Osteoblast (primary cell): ENCODE data around the gene MED9. TPM values are rescaled to one million over a fixed set of nuclear protein-coding genes. Genes with fewer than 3 reads are reported as not detected.

Experiments used
- DNase-seq: peaks from one replicate; pipeline ENCODE4 v3.0.0; 2011; ENCODE audit warnings: low spot score, mixed read lengths; ENCODE audit not compliant: insufficient read length; ENCODE audit errors: missing footprints
- H2AFZ ChIP-seq: 2 replicates; pipeline ENCODE4 v1.6.0; 2011; ENCODE audit warnings: mild to moderate bottlenecking, low read length
- H3K27ac ChIP-seq: 2 replicates; pipeline ENCODE4 v1.5.1; 2011; ENCODE audit warnings: mild to moderate bottlenecking, low read depth, low read length, moderate library complexity
- H3K27me3 ChIP-seq: 2 replicates; pipeline ENCODE4 v1.6.0; 2012; ENCODE audit warnings: mild to moderate bottlenecking, control low read depth, inconsistent platforms, low read length, moderate library complexity; ENCODE audit not compliant: insufficient read depth
- H3K36me3 ChIP-seq: 2 replicates; pipeline ENCODE4 v1.5.1; 2011; ENCODE audit warnings: mild to moderate bottlenecking, low read length, control low read depth, moderate library complexity; ENCODE audit not compliant: insufficient read depth
- H3K4me1 ChIP-seq: 2 replicates; pipeline ENCODE4 v1.5.1; 2011; ENCODE audit warnings: mild to moderate bottlenecking, low read length, control low read depth, moderate library complexity; ENCODE audit not compliant: insufficient read depth
- H3K4me2 ChIP-seq: 2 replicates; pipeline ENCODE4 v1.6.0; 2011; ENCODE audit warnings: mild to moderate bottlenecking, low read length; ENCODE audit not compliant: insufficient read depth
- H3K4me3 ChIP-seq: fragments of 200-600 bp; sonication (generic); 3 replicates; pipeline ENCODE4 v1.5.1; 2012; ENCODE audit warnings: mild to moderate bottlenecking, low read length, inconsistent platforms; ENCODE audit not compliant: insufficient read depth
- H3K79me2 ChIP-seq: 2 replicates; pipeline ENCODE4 v1.6.0; 2012; ENCODE audit warnings: mild to moderate bottlenecking, low read length, control low read depth, inconsistent platforms; ENCODE audit not compliant: insufficient read depth
- H3K9me3 ChIP-seq: 2 replicates; pipeline ENCODE4 v1.5.1; 2011; ENCODE audit warnings: low read depth, low read length, control low read depth
- H4K20me1 ChIP-seq: 2 replicates; pipeline ENCODE4 v1.6.0; 2012; ENCODE audit warnings: mild to moderate bottlenecking, low read length, control low read depth; ENCODE audit not compliant: insufficient read depth
- total RNA-seq: library from RNA; depleted of rRNA; stranded (reverse); fragments of >200 nt; gene quantifications from 2 replicates; pipeline ENCODE4 v1.2.3, GENCODE V29; 2012
- TF ChIP-seq, protein P1 (sequence below): IDR thresholded peaks from 2 replicates; pipeline ENCODE4 v1.5.1; 2011; ENCODE audit warnings: mild to moderate bottlenecking, low read depth, low read length, moderate library complexity; ENCODE audit errors: extremely low read depth

Gene MED9
- total RNA-seq, 1 donor, result 17.0 TPM

DNA sequence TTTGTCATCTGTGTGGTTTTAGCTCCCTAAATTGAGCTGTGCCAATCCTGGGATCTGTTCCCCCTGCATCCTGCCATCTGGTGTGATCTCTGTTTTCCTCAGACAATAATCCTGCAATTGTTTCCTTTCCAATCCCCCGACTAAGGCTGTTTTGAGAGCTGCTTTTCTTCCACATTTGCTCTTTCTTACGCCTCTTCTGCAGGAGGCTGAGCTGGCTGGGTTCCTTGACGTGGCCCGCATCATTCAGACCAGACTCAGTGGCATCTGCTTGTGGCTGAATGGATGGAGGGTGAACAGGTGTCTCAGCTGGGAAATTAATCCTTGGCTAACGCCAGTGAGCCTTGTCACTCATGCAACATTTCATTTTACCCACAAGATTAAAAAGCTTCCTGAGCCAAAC, 9.8 kb upstream of the MED9 start:
- H3K4me2 ChIP-seq, result no peak overlapping the region
- no peak overlapping the region for H3K27ac ChIP-seq
- TF ChIP-seq, protein P1, sequence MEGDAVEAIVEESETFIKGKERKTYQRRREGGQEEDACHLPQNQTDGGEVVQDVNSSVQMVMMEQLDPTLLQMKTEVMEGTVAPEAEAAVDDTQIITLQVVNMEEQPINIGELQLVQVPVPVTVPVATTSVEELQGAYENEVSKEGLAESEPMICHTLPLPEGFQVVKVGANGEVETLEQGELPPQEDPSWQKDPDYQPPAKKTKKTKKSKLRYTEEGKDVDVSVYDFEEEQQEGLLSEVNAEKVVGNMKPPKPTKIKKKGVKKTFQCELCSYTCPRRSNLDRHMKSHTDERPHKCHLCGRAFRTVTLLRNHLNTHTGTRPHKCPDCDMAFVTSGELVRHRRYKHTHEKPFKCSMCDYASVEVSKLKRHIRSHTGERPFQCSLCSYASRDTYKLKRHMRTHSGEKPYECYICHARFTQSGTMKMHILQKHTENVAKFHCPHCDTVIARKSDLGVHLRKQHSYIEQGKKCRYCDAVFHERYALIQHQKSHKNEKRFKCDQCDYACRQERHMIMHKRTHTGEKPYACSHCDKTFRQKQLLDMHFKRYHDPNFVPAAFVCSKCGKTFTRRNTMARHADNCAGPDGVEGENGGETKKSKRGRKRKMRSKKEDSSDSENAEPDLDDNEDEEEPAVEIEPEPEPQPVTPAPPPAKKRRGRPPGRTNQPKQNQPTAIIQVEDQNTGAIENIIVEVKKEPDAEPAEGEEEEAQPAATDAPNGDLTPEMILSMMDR, result no peak
- H3K36me3 ChIP-seq, result no peaks in the 10 kb centered on the region
- H2AFZ ChIP-seq, result no peak overlapping the region
- no peaks in the 10 kb centered on the region for H4K20me1 ChIP-seq
- H3K4me3 ChIP-seq, result no peak overlapping the region
- H3K79me2 ChIP-seq, result no peaks in the 10 kb centered on the region
- H3K27me3 ChIP-seq, result peaks cover 44% of the 10 kb centered on the region
- no peaks in the 10 kb centered on the region for H3K9me3 ChIP-seq
- no peak for DNase-seq
- peaks cover 4% of the 10 kb centered on the region for H3K4me1 ChIP-seq

GRCh38 chr17:17467720-17468119, 9.1 kb upstream of the MED9 start:
- no peak overlapping the region for H2AFZ ChIP-seq
- peaks cover 4% of the 10 kb centered on the region for H3K4me1 ChIP-seq
- H3K79me2 ChIP-seq, result no peaks in the 10 kb centered on the region
- DNase-seq, result no peak
- no peak overlapping the region for H3K27ac ChIP-seq
- TF ChIP-seq, protein P1, result no peak
- H3K27me3 ChIP-seq, result peaks cover 47% of the 10 kb centered on the region
- H3K9me3 ChIP-seq, result no peaks in the 10 kb centered on the region
- no peak overlapping the region for H3K4me3 ChIP-seq
- no peaks in the 10 kb centered on the region for H4K20me1 ChIP-seq
- no peak overlapping the region for H3K4me2 ChIP-seq
- no peaks in the 10 kb centered on the region for H3K36me3 ChIP-seq

DNA sequence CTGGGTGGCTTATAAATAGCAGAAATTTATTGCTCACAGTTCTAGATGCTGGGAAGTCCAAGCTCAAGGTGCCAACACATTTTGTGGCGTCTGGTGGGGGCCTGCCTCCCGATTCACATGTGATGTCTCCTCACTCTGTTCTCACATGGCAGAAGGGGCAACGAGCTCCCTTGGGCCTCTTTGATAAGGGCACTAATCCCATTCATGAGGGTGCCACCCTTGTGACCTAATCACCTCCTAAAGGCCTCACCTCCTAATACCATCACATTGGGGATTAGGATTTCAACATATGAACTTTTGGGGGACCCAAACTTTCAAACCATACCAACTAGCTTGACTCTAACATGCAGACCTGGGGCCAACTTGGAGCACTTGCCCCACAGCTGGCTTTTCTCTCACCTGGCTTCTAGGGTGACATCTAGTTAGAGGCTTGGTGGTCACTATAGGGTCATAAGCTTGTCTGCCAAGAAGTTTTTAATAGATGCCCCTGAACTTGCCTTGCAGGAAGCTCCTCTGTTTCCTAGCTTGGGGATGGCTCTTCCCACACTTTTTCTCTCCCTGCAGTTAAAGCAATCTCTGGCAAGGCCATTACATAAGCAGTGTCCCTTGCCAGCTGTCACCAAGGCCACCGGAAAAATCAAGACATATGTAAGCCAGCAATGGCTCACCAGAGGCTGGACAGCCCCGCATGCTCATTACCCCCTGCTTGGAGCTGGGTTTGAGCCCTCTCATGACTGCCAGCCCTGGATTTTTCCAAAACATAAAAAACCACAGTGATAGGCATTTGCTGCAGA, 8.4 kb upstream of the MED9 start:
- Histone ChIP-seq H3K27ac (no peak overlapping the region), H3K27me3 (peaks cover 48% of the 10 kb centered on the region), H3K36me3 (no peaks in the 10 kb centered on the region), H3K9me3 (no peaks in the 10 kb centered on the region), H3K4me1 (peaks cover 4% of the 10 kb centered on the region), H3K4me2 (no peak overlapping the region), H3K4me3 (no peak overlapping the region), H3K79me2 (no peaks in the 10 kb centered on the region), H4K20me1 (no peaks in the 10 kb centered on the region), H2AFZ (no peak overlapping the region)
- TF ChIP-seq, protein P1, result no peak
- no peak for DNase-seq

- H3K4me2 ChIP-seq, result no peak overlapping the region
- no peak overlapping the region for H2AFZ ChIP-seq
- no peak overlapping the region for H3K27ac ChIP-seq
- H3K79me2 ChIP-seq, result no peaks in the 10 kb centered on the region
- no peak overlapping the region for H3K4me3 ChIP-seq
- H3K36me3 ChIP-seq, result no peaks in the 10 kb centered on the region
- DNase-seq, result no peak
- H4K20me1 ChIP-seq, result no peaks in the 10 kb centered on the region
- peaks cover 49% of the 10 kb centered on the region for H3K27me3 ChIP-seq
- no peaks in the 10 kb centered on the region for H3K9me3 ChIP-seq
- TF ChIP-seq, protein P1, result no peak
- H3K4me1 ChIP-seq, result peaks cover 4% of the 10 kb centered on the region
Measured at GRCh38 chr17:17469358-17469757, 7.4 kb upstream of the MED9 start.
